SKM-1 treated with dmso at 0.1 percent for 144 hours (cell line): Measurements from ENCODE around the gene TUBA3E.
"Not testable (repeated sequence)": the region's sequence is repeated elsewhere in the genome, so short reads cannot be mapped to it uniquely, and the experiment has no call there.

Experiments used
- DNase-seq: peaks from one replicate; lab custom pipeline; 2025; ENCODE audit not compliant: unreplicated experiment; lab: John Stamatoyannopoulos, UW

Gene TUBA3E

GRCh38 chr2:130165293-130166016, 32.8 kb downstream of the TUBA3E start:
- DNase-seq = no peak

DNA sequence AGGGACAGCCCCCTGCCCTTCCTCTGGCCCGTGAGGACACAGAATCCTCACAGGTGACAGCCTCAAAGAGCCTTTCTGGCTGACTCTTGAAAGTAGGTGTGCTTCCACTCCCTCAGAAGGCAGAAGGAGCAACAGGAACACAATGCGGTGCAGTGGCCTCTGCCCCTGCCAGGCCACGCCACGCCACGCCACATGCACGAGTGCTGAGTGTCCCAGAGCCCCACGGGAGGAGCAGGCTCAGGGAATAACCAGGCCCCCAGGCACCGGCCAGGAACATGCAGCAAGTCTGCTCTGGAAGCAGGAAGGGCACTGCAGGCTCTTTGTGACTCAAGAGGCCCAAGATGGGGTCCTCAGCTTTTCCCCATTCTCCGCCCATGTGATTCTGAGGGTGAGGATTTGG, 35.3 kb downstream of the TUBA3E start:
- no peak for DNase-seq

DNA sequence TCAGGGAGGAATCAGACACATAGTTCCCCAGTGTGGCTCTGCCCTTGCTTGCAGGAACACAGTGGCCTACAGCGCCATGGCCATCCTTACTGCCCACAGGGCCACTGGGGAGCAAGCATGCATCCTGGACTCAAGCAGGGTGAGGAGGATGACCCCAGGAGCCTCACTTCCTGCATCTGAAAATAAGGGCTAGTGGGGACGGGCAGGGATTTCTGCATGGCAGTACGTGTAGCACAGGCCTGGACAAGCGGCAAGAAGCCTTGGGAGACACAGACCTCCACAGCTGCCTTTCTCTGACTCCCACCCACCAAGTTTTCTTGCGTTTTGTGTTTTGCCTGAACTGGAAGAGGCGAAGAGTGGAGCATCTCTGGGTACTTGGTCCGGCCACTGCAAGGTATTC, 35.8 kb downstream of the TUBA3E start:
- not testable (repeated sequence) for DNase-seq

GRCh38 chr2:130160838-130161705, 37.2 kb downstream of the TUBA3E start:
- not testable (repeated sequence) for DNase-seq

- no peak for DNase-seq
Observed at GRCh38 chr2:130160131-130160530, 38.1 kb downstream of the TUBA3E start.

- DNase-seq = not testable (repeated sequence)
Observed at GRCh38 chr2:130159376-130159775, 38.9 kb downstream of the TUBA3E start.

DNA sequence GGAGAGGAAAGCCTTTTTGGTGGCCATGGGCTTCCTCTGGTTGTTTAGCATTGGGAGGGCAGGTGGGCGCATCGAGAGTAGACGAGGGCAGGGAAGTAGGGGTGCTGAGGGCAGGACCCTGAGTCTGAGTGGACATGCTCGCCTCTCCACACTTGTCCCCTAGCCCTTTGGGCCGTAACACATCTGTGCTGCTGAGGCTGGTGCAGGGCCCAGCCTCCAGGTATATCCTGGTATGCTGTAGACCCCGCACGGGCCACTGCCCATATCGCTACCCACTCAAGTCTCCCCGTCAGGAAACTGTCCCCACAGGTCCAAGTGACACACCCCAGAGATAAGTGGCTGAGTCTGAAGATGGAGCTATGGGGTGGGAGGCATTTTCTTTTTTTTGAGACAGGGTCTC, 39.6 kb downstream of the TUBA3E start:
- no peak for DNase-seq

- peak; percentile 22 for DNase-seq
Observed at GRCh38 chr2:130157825-130158514, 40.3 kb downstream of the TUBA3E start.

GRCh38 chr2:130157354-130157753, 40.9 kb downstream of the TUBA3E start:
- DNase-seq = not testable (repeated sequence)

GRCh38 chr2:130156624-130157004, 41.6 kb downstream of the TUBA3E start:
- no peak for DNase-seq

DNA sequence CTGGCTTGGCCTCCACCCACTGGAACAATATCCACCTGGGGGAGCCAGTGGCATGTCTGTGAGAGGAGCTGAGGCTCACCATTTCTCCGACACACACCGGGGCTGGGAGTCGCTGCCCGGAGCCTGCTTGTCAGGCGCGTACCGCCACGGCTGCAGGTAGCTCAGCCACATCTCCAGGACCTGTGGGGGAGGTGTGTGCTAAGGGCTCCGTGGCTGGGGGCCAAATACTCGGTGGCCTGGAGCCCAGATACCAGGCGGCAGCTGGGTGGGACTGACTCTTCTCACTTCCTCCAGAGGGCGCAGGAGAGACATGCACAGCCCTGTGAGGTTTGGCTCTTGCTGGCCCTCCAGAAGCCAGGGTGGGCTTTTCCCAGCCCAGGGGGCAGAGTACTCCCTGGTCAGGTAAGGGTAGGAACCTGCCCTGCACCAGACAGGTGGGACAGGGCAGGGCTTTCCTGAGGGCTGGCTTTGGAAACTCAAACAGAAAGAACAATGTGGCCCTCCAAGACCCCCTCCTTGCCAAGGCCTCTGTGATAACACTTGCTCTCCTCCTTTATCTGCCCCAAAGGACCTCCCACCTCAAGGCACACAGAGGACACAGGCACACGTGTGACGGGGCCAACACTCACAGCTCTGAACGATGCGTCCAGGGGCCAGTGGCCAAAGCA, 42.1 kb downstream of the TUBA3E start:
- DNase-seq = peak; percentile 5

DNA sequence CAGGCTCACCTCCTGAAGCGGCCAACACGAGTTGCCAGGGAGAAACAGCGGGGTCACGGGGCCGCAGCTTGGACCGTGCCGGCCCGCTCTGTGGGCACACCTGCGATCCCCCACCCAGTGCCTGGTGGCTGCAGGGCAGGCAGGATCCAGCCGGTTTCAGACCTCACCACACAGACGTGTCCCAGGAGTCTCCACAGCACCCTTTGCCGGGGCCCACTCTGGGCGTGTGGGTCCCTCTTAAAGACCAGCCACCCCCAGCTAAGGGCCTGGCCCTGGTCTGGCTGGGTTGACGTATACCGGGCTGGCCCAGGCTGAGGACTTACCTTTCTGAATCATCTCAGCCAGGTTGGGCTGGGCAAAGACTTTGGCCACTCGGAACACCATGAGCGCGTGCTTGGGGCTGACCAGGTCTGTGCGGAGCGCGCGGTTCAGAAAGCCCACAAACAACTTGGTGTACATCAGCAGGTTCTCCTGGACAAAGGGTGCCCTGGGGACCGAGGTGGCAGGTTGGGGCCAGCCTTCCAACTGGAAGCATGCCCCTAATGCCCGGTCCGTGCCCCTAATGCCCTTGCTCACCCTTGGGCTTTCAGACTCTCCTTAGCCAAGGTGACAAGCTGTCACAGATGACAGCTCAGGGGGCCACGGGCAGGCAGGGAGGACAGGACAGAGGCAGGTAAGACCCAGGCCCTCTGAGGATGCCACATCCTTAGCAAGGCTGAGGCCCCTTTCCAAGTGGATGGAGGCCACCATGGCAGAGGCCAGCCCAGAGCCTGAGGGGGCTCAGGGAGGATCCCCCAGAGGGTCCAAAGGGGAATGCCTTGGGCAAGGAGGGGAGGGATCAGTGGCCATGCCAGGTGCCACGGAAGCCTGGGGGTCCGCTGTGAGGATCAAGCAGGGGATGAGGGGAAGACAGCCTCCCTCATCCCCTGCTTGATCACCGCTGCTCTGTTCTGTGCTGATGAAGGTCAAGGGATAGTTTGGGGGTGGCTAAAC, 43.2 kb downstream of the TUBA3E start:
- DNase-seq = no peak

GRCh38 chr2:130154423-130154770, 43.8 kb downstream of the TUBA3E start:
- DNase-seq = not testable (repeated sequence)

DNA sequence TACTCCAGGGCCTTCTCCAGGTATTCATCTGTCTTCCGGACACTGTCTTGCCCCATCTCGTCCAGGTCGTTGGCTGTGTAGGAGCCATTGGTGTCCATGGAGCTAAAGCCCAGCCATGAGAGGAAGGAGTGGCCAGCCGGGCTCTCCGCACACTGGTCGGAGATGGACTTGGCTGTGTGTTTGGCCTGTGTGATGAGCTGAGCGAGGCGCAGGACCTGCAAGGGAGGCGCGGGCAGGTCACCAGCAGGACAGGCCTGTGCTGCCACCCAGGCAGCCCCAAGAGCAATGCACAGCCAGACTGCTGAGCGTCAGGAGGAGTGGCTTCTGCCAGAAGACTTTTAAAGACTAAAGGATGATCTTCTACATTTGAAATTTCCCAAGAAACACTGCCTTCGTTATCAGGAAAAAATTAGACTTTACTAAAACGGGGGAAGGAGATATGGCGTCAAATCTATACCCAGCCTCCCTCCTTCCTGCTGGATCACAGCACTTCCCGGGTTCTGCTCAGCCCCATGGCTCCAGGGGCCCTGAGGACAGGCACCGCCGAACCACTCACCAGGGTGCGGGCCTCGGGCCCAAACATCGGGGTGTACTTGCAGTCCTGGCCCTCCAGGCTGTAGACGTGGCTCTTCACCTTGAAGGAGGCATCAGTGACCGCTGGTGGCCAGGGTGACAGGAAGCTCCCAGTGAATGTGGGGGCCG, 44.4 kb downstream of the TUBA3E start:
- DNase-seq = not testable (repeated sequence)

GRCh38 chr2:130152816-130153595, 45.2 kb downstream of the TUBA3E start:
- no peak for DNase-seq

DNA sequence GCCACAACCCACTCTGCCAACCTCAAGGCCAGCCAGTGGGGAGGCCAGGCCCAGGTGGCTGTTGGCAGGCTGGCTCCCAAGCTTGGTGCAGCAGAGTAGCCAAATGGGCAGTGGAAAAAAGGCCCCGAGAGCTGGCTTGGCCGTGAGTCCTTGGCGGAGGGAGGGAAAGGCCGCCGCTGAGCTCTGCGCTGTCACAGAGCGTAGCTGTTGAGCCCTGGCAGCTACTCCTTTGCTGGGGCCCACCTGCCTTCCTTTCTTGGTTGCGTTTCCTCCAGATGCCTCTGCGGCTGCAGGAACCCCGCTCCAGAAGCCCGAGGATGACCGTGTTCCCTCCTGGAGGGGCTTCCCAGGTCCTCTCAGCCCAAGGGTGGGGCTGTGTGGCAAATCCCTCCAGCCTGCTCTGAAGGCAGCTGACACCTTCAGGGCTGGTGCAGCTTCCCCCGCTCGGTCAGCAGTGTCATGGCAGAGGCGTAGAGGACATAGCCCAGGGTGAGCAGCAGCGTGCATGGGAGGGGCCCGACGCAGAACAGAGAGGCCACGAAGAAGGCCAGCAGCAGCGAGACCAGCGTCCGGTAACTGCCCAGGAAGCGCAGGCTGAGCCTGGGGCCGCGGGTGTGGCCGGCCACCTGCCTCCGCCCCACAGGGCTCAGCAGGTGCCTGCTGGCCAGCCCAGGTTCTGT, 46.0 kb downstream of the TUBA3E start:
- DNase-seq = not testable (repeated sequence)

DNA sequence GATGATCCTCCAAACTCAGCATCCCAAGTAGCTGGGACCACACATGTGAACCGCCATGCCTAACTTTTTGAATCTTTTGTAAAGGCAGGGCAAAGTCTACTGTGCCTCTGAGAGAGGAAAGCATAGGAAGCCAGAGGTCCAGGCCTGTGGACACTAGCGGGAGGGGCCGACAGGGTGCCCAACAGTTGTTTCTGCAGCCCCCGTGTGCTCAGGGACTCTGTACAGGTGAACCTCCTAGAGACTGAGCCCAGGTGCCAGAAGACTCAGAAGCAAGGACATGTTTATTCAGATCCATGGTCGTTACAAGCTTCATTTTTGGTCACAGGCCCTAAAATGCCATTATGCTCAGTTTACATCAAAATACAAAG, 47.1 kb downstream of the TUBA3E start:
- DNase-seq = not testable (repeated sequence)
